ENCODE results near the gene NFAT5.
"Not testable (repeated sequence)": the region's sequence is repeated elsewhere in the genome, so short reads cannot be mapped to it uniquely, and the experiment has no call there.

NFAT5 gene

GRCh38 chr16:69566981-69567680 lies 1.4 kb downstream of the NFAT5 start:
- peak overlapping the region; percentile 86 for H3K4me3 ChIP-seq (ENCODE audit: low read depth, low read length)
- in situ Hi-C loops (cut with HindIII; ENCODE audit: low pct_ligation_motif_present, low sequenced_read_pairs) = no loop called here

GRCh38 chr16:69568676-69569075 lies 2.9 kb downstream of the NFAT5 start:
- no peak overlapping the region for H3K4me3 ChIP-seq (ENCODE audit: low read depth, low read length)
- peaks cover 2% of the 10 kb centered on the region for H3K36me3 ChIP-seq (replicated peaks)
- no peak for TF ChIP-seq CTCF (IDR thresholded peaks at IDR 0.05; ENCODE audit: low read depth, low read length, missing control alignments)
- no peaks in the 10 kb centered on the region for H3K27me3 ChIP-seq (replicated peaks)
- DNase-seq = no peak
- in situ Hi-C loops (cut with HindIII; ENCODE audit: low pct_ligation_motif_present, low sequenced_read_pairs) = no loop called here
- H3K27ac ChIP-seq = no peak overlapping the region

More at GRCh38 chr16:69566981-69567680, 1.4 kb downstream of the NFAT5 start:
- peak; percentile 43 for TF ChIP-seq CTCF (IDR thresholded peaks at IDR 0.05; ENCODE audit: low read depth, low read length, missing control alignments)
- peak overlapping the region; percentile 86 for H3K27ac ChIP-seq
- DNase-seq = peak; percentile 15
- H3K27me3 ChIP-seq (replicated peaks) = no peaks in the 10 kb centered on the region
- H3K36me3 ChIP-seq (replicated peaks) = peaks cover 2% of the 10 kb centered on the region

- H3K36me3 ChIP-seq (replicated peaks); H3K4me3 ChIP-seq (ENCODE audit: low read depth, low read length); H3K27ac ChIP-seq; H3K27me3 ChIP-seq (replicated peaks); in situ Hi-C loops (cut with HindIII; ENCODE audit: low pct_ligation_motif_present, low sequenced_read_pairs); DNase-seq: not testable (repeated sequence)
Measured at GRCh38 chr16:69578771-69579170, 13.0 kb downstream of the NFAT5 start.

GRCh38 chr16:69579783-69580481 lies 14.2 kb downstream of the NFAT5 start:
- no peak for DNase-seq
- no peak for TF ChIP-seq CTCF (IDR thresholded peaks at IDR 0.05; ENCODE audit: low read depth, low read length, missing control alignments)
- no peak overlapping the region for H3K4me3 ChIP-seq (ENCODE audit: low read depth, low read length)
- in situ Hi-C loops (cut with HindIII; ENCODE audit: low pct_ligation_motif_present, low sequenced_read_pairs) = no loop called here
- no peaks in the 10 kb centered on the region for H3K27me3 ChIP-seq (replicated peaks)
- peaks cover 5% of the 10 kb centered on the region for H3K36me3 ChIP-seq (replicated peaks)
- H3K27ac ChIP-seq = no peak overlapping the region

GRCh38 chr16:69581297-69581696 lies 15.5 kb downstream of the NFAT5 start:
- Histone ChIP-seq H3K27ac (no peak overlapping the region), H3K36me3 (replicated peaks) (peaks cover 5% of the 10 kb centered on the region), H3K4me3 (ENCODE audit: low read depth, low read length) (no peak overlapping the region), H3K27me3 (replicated peaks) (no peaks in the 10 kb centered on the region)
- no peak for TF ChIP-seq CTCF (IDR thresholded peaks at IDR 0.05; ENCODE audit: low read depth, low read length, missing control alignments)
- no peak for DNase-seq
- in situ Hi-C loops (cut with HindIII; ENCODE audit: low pct_ligation_motif_present, low sequenced_read_pairs) = no loop called here

- in situ Hi-C loops (cut with HindIII; ENCODE audit: low pct_ligation_motif_present, low sequenced_read_pairs); H3K4me3 ChIP-seq (ENCODE audit: low read depth, low read length); H3K27me3 ChIP-seq (replicated peaks); H3K27ac ChIP-seq; DNase-seq; H3K36me3 ChIP-seq (replicated peaks): not testable (repeated sequence)
Measured at GRCh38 chr16:69584493-69584892, 18.7 kb downstream of the NFAT5 start.
